Measurements from ENCODE around the gene PNO1.

PNO1 gene

GRCh38 chr2:68193787-68194372, 36.2 kb downstream of the PNO1 start:
- no peak for DNase-seq (ENCODE audit: low read depth, low spot score)

DNA sequence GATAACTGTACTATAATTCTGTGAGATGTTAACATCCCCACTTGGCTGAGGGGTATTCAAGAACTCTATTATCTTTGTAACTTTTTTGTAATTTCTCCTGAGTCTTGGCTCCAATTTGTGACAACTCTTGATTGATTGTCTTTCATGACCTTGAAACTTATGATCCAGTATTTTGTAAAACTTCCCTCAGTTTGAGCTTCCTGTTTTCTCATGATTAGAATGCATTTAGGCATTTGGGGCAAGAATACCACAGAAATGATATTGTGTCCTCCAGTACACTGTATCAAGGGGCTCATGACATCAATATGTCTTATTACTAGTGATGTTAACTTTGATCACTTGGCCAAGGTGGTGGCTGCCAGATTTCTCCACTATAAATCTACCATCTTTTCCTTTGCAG, 37.4 kb downstream of the PNO1 start:
- no peak for DNase-seq (ENCODE audit: low read depth, low spot score)

GRCh38 chr2:68196120-68196716, 38.5 kb downstream of the PNO1 start:
- no peak for DNase-seq (ENCODE audit: low read depth, low spot score)

DNA sequence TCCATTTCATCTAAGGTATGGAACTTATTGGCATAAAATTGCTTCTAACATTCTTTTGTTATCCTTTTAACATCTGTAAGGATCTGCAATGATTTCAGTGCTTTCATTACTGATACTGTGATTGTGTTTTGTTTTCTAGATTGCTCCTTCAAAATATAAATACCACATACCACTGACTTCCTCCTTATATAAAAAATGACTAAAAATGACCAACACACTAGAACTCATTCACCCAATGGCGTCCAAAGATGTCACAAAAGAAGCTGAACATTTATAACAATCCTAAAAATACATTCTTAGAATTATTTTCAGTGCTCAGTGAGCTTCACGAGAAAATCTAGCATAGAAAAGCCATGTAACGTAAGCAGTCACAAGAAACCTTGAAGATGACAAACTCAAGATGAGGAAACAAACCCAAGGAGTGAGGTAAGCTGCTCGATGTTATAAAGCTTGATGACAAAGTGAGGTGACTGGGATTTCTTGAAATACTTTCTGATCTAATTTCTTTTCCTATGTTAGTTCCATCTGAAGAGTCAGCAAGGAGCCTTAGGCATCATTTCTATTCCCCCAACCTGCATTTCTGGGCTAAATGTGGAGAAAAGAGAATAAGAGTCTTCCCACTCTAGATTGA, 42.6 kb downstream of the PNO1 start:
- no peak for DNase-seq (ENCODE audit: low read depth, low spot score)

DNA sequence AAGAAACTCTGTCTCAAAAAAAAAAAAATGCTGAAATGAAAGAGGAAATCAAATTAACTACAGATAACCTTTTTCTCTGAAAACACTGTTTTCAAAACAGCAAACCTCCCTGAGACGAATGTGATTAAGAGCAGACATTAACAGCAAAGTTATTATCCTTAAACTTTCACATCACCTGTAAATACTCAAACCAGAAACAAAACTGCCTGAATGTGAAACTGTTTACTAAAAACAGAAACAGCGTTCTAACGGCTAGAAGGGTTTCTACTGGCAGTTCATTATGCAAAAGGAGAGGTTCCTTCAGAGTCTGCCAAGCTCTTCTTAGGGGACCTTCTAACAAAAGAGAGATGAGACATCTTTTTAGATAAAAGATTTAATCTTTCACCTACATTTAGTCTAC, 45.9 kb downstream of the PNO1 start:
- DNase-seq (ENCODE audit: low read depth, low spot score), result no peak

GRCh38 chr2:68206793-68207192, 49.1 kb downstream of the PNO1 start:
- DNase-seq (ENCODE audit: low read depth, low spot score), result no peak

DNA sequence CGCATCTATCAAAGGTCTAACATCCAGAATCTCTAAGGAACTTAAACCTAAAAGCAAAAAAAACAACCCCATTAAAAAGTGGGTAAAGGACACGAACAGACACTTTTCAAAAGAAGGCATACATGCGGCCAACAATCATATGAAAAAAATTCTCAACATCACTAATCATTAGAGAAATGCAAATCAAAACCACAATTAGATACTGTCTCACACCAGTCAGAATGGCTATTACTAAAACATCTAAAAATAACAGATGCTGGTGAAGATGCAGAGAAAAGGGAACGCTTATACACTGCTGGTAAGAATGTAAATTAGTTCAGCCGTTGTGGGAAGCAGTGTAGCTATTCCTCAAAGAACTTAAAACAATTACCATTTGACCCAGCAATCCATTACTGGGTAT, 56.7 kb downstream of the PNO1 start:
- DNase-seq (ENCODE audit: low read depth, low spot score), result no peak

GRCh38 chr2:68216454-68217310, 59.0 kb downstream of the PNO1 start:
- no peak for DNase-seq (ENCODE audit: low read depth, low spot score)

DNA sequence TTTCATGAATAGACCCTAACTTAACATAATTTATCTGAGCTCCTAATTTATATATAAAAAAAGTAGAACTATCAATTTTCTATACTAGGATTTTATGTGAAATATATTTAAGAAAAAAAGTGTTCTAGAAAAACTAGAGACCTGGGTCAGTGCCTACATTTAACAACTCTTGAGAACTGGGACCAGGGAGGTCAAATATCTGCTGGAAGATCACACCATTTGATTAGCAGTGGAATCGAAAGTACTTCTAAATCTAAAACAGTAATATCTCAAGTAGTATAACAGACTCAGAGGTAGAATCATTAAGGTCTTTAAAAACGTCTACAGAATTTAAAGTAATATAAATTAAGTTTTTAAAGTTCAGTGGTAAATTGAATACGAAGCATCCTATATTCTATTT, 60.0 kb downstream of the PNO1 start:
- DNase-seq (ENCODE audit: low read depth, low spot score), result no peak

GRCh38 chr2:68218343-68218901, 60.7 kb downstream of the PNO1 start:
- DNase-seq (ENCODE audit: low read depth, low spot score), result no peak

- DNase-seq (ENCODE audit: low read depth, low spot score), result no peak
Observed at GRCh38 chr2:68222287-68222686, 64.6 kb downstream of the PNO1 start.

GRCh38 chr2:68223419-68223818, 65.7 kb downstream of the PNO1 start:
- no peak for DNase-seq (ENCODE audit: low read depth, low spot score)

DNA sequence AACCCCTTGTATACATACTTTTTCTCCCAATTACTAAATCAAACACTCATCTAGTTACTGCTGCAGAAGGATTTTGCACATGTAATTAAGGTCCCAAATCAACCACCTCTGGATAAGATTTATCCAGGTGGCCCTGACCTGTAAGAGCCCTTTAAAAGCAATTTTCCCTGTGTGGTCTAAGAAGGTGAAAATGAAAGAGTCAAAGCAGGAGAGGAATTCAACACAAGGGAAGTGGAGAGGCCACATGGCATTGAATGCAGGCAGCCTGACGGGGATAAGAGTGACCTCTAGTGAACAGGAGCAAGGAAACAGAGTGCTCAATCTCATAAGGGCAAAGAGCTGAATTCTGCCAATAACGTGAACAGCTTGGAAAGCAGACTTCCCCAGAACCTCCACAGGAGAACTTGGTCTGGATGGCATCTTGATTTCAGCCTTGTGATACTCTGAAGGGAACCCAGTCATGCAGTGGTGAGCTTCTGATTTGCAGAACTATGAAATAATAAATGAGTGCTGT, 67.5 kb downstream of the PNO1 start:
- DNase-seq (ENCODE audit: low read depth, low spot score), result peak; percentile 36
